Activated CD4-positive, alpha-beta T cell treated with anti-CD3 and anti-CD28 coated beads for 36 hours (primary cell): ENCODE data around the gene PRPF4. TPM values are rescaled to one million over a fixed set of nuclear protein-coding genes. Genes with fewer than 3 reads are reported as not detected.
"Not testable (repeated sequence)": the region's sequence is repeated elsewhere in the genome, so short reads cannot be mapped to it uniquely, and the experiment has no call there.

Source experiments
- ATAC-seq: fragments of 200-7000 bp; cut with Tn5 transposase; one replicate; pipeline ENCODE4 v1.10.0; 2021; ENCODE audit warnings: mild to moderate bottlenecking, moderate library complexity
- CTCF ChIA-PET: fragments of 350-600 bp; sonication (Branson Sonifier 250); formaldehyde crosslinking; loops from one replicate; lab custom pipeline; 2021; ENCODE audit warnings: antibody characterized with exemption; lab: Charles Lee
- POLR2A ChIA-PET: fragments of 350-600 bp; sonication (Branson Sonifier 250); formaldehyde crosslinking; loops from one replicate; lab custom pipeline; 2021; ENCODE audit warnings: antibody characterized with exemption, inconsistent platforms; lab: Charles Lee
- DNase-seq: peaks from one replicate; pipeline ENCODE4 v3.0.0-alpha.2; 2020
- H3K27ac Mint-ChIP-seq: one replicate; pipeline ENCODE4 v1.8.0; 2021; ENCODE audit warnings: mixed read lengths
- H3K27me3 Mint-ChIP-seq: one replicate; pipeline ENCODE4 v1.8.0; 2021; ENCODE audit warnings: mixed read lengths
- H3K36me3 Mint-ChIP-seq: one replicate; pipeline ENCODE4 v1.8.0; 2021; ENCODE audit warnings: low read depth, mixed read lengths
- H3K4me1 Mint-ChIP-seq: one replicate; pipeline ENCODE4 v1.8.0; 2021; ENCODE audit warnings: mixed read lengths
- H3K4me3 Mint-ChIP-seq: one replicate; pipeline ENCODE4 v1.8.0; 2021; ENCODE audit warnings: mild to moderate bottlenecking, moderate library complexity, mixed read lengths
- H3K9me3 Mint-ChIP-seq: one replicate; pipeline ENCODE4 v1.8.0; 2021; ENCODE audit warnings: low read depth, mixed read lengths
- intact Hi-C, 2 experiments: fragments of 100-400 bp; cut with DNase I in 1 of 2; cut with micrococcal nuclease in 1 of 2; formaldehyde crosslinking; loops; one replicate each; pipeline versions ENCODE4 v1.14.2 to v1.15.1; 2022 to 2024; cut with DNase I, micrococcal nuclease
- total RNA-seq, 2 experiments: library from RNA; stranded (reverse); gene quantifications; one replicate each; pipeline ENCODE4 v1.2.3, GENCODE V29; 2021

The PRPF4 gene
- total RNA-seq, 2 experiments from 2014 or later: 51.5 to 53.1 TPM

DNA sequence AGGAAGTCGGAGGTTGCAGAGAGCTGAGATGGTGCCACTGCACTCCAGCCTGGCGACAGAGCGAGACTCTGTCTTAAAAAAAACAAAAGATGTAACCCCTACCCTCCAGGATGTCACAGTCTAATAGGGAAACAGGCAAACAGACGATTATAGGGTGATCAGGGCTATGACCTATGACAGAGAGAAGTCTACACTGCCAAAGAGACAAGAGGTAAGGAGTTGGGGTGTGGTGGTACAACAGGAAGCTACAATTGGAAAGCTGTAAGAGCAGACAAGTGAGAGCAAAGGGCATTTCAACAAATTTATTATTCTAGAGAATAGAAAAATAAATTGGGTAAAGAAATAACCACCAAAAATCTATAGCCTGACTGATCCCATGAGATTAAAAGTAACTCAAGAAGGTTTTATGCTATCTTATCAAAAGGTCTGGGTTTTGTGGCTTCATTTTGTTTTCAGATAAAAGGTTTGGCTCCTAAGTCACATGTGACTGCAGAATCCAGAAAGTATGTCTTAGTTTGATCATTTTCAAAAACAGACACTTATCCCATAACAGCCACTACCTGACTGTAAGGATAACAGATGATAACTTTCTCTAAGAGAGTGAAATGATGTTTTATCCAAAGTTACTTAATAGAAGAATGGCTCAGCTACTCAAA is 7.4 kb upstream of the PRPF4 start:
- no peaks in the 10 kb centered on the region for H3K9me3 Mint-ChIP-seq
- intact Hi-C loops: no loop called here
- ChIA-PET POLR2A (no interaction called here), CTCF (interaction anchor here (0.6 kb wide), 1 partner anchor 396 kb away, joined by 3 read pairs; no protein-coding TSS in a partner anchor)
- peak overlapping the region; percentile 28 for H3K27ac Mint-ChIP-seq
- no peak overlapping the region for H3K4me3 Mint-ChIP-seq
- H3K27me3 Mint-ChIP-seq: no peaks in the 10 kb centered on the region
- peaks cover 41% of the 10 kb centered on the region for H3K36me3 Mint-ChIP-seq
- H3K4me1 Mint-ChIP-seq: peaks cover 16% of the 10 kb centered on the region
- ATAC-seq (no peak), DNase-seq (no peak)

DNA sequence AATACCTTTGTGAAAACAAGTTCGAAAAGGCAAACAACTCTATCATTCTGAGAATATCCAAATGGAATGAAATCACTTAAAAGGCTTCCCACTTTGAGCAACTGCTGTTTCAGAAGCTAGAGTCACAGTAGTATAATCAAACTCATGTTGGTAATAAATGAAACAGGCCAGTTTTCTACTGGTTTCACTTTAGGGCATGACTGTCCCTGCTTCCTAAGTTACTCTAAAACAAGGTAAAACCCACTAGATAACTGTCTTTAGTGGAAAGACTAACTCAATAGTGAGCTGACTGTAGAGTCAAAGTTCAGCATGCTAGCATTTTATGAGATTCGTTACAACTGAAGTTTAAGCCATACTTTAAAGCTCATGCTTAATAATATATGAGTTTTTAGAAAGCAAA is 6.1 kb upstream of the PRPF4 start:
- ATAC-seq (peak; percentile 95), DNase-seq (no peak)
- Mint-ChIP-seq H3K27me3 (no peaks in the 10 kb centered on the region), H3K36me3 (peaks cover 44% of the 10 kb centered on the region), H3K27ac (peak overlapping the region; percentile 63), H3K4me1 (peaks cover 27% of the 10 kb centered on the region), H3K9me3 (no peaks in the 10 kb centered on the region), H3K4me3 (no peak overlapping the region)
- CTCF ChIA-PET: interaction anchor here (0.6 to 1.1 kb wide), 7 partner anchors 8 to 1785 kb away, joined by 3 to 5 read pairs (median 3); partner anchors contain the start of genes BSPRY, FKBP15 and SLC31A1
- intact Hi-C loops: no loop called here
- POLR2A ChIA-PET: interaction anchor here (0.6 to 1.0 kb wide), 3 partner anchors 13 to 1398 kb away, joined by 3 to 4 read pairs (median 4); partner anchors contain the start of genes FKBP15 and SLC31A1

DNA sequence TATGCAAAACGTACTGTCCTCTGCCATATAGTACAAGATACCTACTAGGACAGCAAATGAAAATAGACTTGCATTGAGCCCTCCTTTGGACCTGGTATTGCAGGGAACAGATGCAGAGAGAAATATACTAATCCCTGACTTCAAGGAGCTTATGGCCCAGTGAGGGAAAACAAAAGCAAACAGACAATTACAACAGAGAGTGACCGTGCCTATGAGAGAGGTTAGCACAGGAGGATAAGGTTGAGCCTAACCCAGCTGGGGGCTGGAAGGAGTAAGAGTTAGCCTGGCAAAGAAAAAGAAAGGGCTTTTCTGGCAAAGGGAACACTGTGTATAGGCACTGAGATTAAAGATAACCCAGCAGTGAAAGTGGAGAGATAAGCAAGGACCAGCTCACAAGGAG is 5.6 kb upstream of the PRPF4 start:
- peaks cover 42% of the 10 kb centered on the region for H3K36me3 Mint-ChIP-seq
- no peak overlapping the region for H3K4me3 Mint-ChIP-seq
- H3K27ac Mint-ChIP-seq: peak overlapping the region; percentile 18
- ChIA-PET CTCF (interaction anchor here (0.6 to 1.1 kb wide), 7 partner anchors 8 to 1785 kb away, joined by 3 to 5 read pairs (median 3); partner anchors contain the start of genes BSPRY, FKBP15 and SLC31A1), POLR2A (interaction anchor here (1.0 kb wide), 1 partner anchor 49 kb away, joined by 3 read pairs; the partner anchor contains the start of genes FKBP15 and SLC31A1)
- no peaks in the 10 kb centered on the region for H3K27me3 Mint-ChIP-seq
- peaks cover 27% of the 10 kb centered on the region for H3K4me1 Mint-ChIP-seq
- no peaks in the 10 kb centered on the region for H3K9me3 Mint-ChIP-seq
- intact Hi-C loops: loop anchor here (10.0 kb wide), 2 partner anchors 245 to 1315 kb away; partner anchors contain the start of gene ATP6V1G1 (in 1 of the 2)
- ATAC-seq (no peak), DNase-seq (no peak)

DNA sequence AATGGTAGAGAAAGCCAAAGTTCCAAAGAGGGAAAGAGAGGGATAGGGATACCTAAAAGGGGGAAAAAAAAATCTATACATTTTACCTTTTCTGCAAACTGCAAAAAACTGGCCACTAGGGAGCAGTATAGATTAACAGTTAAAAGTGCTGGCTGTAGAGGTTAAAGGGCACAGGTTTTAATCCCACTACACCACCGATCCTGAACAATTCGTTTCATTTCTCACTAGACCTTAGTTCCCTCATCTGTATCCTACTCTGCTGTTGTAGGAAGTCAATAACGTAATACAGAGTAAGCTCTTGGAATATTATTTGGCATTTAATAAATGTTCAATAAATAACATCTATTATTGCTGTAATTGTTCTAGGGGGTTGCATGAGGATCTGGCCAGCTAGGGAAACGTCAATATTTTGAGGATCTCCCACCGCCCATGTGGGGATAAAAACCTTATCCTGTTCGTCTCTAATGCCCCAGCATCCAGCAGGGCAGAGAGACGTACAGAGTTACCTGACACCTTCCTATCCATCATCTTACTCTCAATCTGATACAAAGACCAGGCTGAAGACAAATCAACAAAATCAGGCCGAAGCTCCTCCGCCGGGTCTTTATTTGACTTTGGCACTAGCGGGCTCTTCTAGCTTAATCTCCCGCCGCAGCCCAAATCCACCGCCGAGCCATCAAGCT is 843 bp upstream of the PRPF4 start:
- intact Hi-C loops: loop anchor here (1.0 to 10.0 kb wide), 18 partner anchors 53 to 1644 kb away; partner anchors contain the start of genes ALAD (in 2 of the 2), C9orf43 (in 2 of the 2), FKBP15 (in 2 of the 2) and POLE3 (in 2 of the 2)
- CTCF ChIA-PET: interaction anchor here (0.6 to 5.6 kb wide), 37 partner anchors 9 to 382 kb away, joined by 3 to 43 read pairs (median 5); partner anchors contain the start of genes ALAD, C9orf43, FKBP15 and POLE3
- H3K4me3 Mint-ChIP-seq: no peak overlapping the region
- peak; percentile 24 for ATAC-seq
- H3K27me3 Mint-ChIP-seq: no peaks in the 10 kb centered on the region
- peaks cover 33% of the 10 kb centered on the region for H3K4me1 Mint-ChIP-seq
- no peak overlapping the region for H3K27ac Mint-ChIP-seq
- peaks cover 44% of the 10 kb centered on the region for H3K36me3 Mint-ChIP-seq
- POLR2A ChIA-PET: interaction anchor here (0.6 to 1.6 kb wide), 5 partner anchors 43 to 136 kb away, joined by 3 to 13 read pairs (median 3); partner anchors contain the start of genes ALAD, C9orf43, FKBP15 and POLE3
- peak; percentile 28 for DNase-seq
- no peaks in the 10 kb centered on the region for H3K9me3 Mint-ChIP-seq

DNA sequence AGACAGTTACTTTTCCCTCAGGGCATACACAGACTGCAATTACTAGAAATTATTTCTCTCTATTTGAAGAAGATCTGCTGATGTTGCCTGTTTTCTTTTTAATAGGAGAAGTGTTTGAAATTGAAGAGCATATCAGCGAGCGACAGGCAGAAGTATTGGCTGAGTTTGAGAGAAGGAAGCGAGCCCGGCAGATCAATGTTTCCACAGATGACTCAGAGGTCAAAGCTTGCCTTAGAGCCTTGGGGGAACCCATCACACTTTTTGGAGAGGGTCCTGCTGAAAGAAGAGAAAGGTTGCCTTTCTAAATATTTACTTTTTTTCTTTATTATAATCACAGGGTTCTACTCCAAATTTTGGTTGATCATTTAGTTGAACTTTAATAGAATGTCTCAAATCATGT is 3.4 kb downstream of the PRPF4 start:
- DNase-seq (no peak), ATAC-seq (no peak)
- ChIA-PET CTCF (interaction anchor here (1.7 kb wide), 1 partner anchor 10 kb away, joined by 5 read pairs; no protein-coding TSS in a partner anchor), POLR2A (no interaction called here)
- no peak overlapping the region for H3K4me3 Mint-ChIP-seq
- intact Hi-C loops: loop anchor here (5.0 to 10.0 kb wide), 3 partner anchors 236 to 1306 kb away; partner anchors contain the start of gene ATP6V1G1 (in 1 of the 2)
- H3K4me1 Mint-ChIP-seq: peaks cover 31% of the 10 kb centered on the region
- H3K9me3 Mint-ChIP-seq: no peaks in the 10 kb centered on the region
- H3K27me3 Mint-ChIP-seq: no peaks in the 10 kb centered on the region
- peaks cover 50% of the 10 kb centered on the region for H3K36me3 Mint-ChIP-seq
- no peak overlapping the region for H3K27ac Mint-ChIP-seq

DNA sequence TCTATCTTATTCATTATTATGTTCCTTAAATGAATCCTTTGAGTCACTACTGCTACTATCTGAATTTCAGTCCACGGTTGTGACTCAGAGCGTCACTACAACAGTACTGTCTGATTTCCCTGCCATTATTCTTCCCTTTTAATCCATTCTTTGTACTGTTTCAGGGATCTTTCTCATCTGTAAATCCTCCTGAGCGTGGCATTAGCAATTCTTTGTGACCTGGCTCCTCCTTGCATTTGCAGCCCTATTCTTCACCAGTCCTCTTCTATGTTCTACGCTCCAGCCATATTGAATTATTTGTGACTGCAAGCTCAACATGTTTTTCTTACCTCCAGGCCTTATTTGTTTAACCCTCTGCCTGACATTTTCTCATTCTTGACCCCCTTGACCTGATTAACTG is 5.9 kb downstream of the PRPF4 start:
- H3K4me1 Mint-ChIP-seq: peaks cover 26% of the 10 kb centered on the region
- intact Hi-C loops: no loop called here
- ChIA-PET CTCF (interaction anchor here (0.6 kb wide), 1 partner anchor 318 kb away, joined by 3 read pairs; no protein-coding TSS in a partner anchor), POLR2A (no interaction called here)
- no peaks in the 10 kb centered on the region for H3K9me3 Mint-ChIP-seq
- H3K27ac Mint-ChIP-seq: no peak overlapping the region
- H3K36me3 Mint-ChIP-seq: peaks cover 63% of the 10 kb centered on the region
- no peak overlapping the region for H3K4me3 Mint-ChIP-seq
- DNase-seq (no peak), ATAC-seq (no peak)
- no peaks in the 10 kb centered on the region for H3K27me3 Mint-ChIP-seq

DNA sequence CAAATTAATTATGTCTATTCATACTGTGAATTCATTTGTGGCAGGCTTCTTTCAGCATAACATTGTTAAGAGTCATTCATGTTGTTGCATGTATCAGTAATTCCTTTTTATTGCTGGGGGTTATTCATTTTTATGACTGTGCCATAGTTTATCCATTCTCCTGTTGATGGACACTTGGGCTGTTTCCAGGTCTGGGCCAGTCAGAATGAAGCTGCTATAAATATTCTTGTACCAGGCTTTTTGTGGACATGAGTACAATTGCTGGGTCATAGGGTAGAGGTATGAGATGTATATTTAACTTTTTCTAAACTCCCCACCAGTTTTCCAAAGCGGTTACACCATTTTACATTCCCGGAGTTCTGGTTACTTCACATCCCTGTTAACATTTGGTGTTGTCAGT is 13.6 kb downstream of the PRPF4 start:
- no peak for DNase-seq
- H3K4me3 Mint-ChIP-seq: no peak overlapping the region
- ChIA-PET CTCF (no interaction called here), POLR2A (no interaction called here)
- no peak overlapping the region for H3K27ac Mint-ChIP-seq
- ATAC-seq: no peak
- no peaks in the 10 kb centered on the region for H3K27me3 Mint-ChIP-seq
- peaks cover 55% of the 10 kb centered on the region for H3K36me3 Mint-ChIP-seq
- no peaks in the 10 kb centered on the region for H3K9me3 Mint-ChIP-seq
- intact Hi-C loops: no loop called here
- H3K4me1 Mint-ChIP-seq: no peaks in the 10 kb centered on the region

DNA sequence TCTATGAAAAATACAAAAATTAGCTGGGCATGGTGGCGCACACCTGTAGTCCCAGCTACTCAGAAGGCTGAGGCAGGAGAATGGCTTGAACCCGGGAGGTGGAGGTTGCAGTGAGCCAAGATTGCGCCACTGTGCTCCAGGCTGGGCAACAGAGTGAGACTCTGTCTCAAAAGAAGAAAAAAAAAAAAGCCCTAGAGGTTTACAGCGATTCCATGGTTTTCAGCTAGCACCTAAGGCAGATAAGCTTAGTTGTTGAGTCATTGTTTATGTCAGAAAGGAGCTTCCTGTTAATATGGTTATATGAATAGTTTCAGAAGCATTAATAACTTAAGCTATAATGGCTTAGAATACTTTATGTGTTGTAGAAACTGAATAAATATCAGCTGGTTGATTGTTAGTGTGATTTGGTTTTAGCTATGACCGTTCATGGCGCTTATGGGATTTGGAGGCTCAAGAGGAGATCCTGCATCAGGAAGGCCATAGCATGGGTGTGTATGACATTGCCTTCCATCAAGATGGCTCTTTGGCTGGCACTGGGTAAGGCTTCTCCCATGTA is 14.7 kb downstream of the PRPF4 start:
- Mint-ChIP-seq H3K9me3 (no peaks in the 10 kb centered on the region), H3K4me3 (no peak overlapping the region), H3K27ac (no peak overlapping the region), H3K4me1 (no peaks in the 10 kb centered on the region), H3K27me3 (no peaks in the 10 kb centered on the region), H3K36me3 (peaks cover 46% of the 10 kb centered on the region)
- CTCF ChIA-PET: no interaction called here
- intact Hi-C loops: no loop called here
- no peak for ATAC-seq
- no peak for DNase-seq
- POLR2A ChIA-PET: no interaction called here

DNA sequence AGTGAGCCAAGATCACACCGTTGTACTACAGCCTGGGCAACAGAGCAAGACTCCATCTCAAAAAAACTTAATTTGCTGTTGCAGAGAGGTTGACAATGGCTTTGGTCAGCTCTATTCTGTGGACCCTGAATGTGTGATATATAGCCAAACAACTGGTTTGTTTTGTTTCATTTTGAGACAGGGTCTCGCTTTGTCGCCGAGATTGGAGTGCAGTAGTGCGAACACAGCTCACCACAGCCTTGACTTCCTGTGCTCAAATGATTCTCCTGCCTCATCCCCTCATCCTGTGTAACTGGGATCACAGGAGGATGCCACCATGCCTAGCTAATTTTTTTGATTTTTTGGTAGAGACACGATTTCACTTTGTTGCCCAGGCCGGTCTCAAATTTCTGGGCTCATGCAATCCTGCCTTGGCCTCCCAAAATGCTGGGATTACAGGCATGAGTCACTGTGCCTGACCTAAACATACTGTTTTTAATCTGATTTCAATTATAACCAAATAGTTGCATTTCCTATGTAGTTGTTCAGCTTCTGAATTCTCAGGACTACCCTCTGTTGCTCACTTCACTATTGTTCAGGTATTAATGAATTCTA is 17.9 kb downstream of the PRPF4 start:
- intact Hi-C loops: no loop called here
- H3K9me3 Mint-ChIP-seq: no peaks in the 10 kb centered on the region
- POLR2A ChIA-PET: no interaction called here
- CTCF ChIA-PET: no interaction called here
- DNase-seq (no peak), ATAC-seq (no peak)
- no peaks in the 10 kb centered on the region for H3K4me1 Mint-ChIP-seq
- H3K27ac Mint-ChIP-seq: no peak overlapping the region
- H3K36me3 Mint-ChIP-seq: peaks cover 29% of the 10 kb centered on the region
- H3K4me3 Mint-ChIP-seq: no peak overlapping the region
- H3K27me3 Mint-ChIP-seq: no peaks in the 10 kb centered on the region

DNA sequence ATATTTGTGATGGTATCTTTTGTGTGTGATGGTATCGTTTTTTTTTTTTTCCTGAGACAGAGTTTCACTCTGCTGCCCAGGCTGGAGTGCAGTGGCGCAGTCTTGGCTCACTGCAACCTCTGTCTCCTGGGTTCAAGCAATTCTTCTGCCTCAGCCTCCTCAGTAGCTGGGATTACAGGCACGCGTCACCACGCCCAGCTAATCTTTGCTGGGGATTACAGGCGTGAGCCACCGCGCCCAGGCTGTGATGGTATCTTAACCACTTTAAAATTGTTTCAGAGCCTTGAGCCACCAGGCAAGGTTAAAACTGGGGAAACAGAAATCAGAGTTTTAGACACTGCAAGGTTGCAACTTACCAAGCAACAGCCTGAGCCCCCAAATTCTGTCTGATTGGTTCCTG is 20.8 kb downstream of the PRPF4 start:
- CTCF ChIA-PET: interaction anchor here (0.6 to 1.1 kb wide), 2 partner anchors 359 to 380 kb away, joined by 3 read pairs; no protein-coding TSS in a partner anchor
- POLR2A ChIA-PET, DNase-seq, H3K9me3 Mint-ChIP-seq, H3K27ac Mint-ChIP-seq, H3K4me3 Mint-ChIP-seq, intact Hi-C loops, ATAC-seq, H3K27me3 Mint-ChIP-seq, H3K4me1 Mint-ChIP-seq, H3K36me3 Mint-ChIP-seq: not testable (repeated sequence)
